NK-92 (cell line): ENCODE results near the gene AP1S3.
"Not testable (repeated sequence)": the region's sequence is repeated elsewhere in the genome, so short reads cannot be mapped to it uniquely, and the experiment has no call there.

ENCODE experiments used
- DNase-seq: peaks from one replicate; lab custom pipeline; 2025; ENCODE audit not compliant: unreplicated experiment; lab: John Stamatoyannopoulos, UW

AP1S3 gene

GRCh38 chr2:223854741-223855140 is 17.4 kb upstream of the AP1S3 start:
- DNase-seq, result no peak

- DNase-seq, result no peak
These were observed 16.0 kb upstream of the AP1S3 start for GRCh38 chr2:223853425-223853837.

DNA sequence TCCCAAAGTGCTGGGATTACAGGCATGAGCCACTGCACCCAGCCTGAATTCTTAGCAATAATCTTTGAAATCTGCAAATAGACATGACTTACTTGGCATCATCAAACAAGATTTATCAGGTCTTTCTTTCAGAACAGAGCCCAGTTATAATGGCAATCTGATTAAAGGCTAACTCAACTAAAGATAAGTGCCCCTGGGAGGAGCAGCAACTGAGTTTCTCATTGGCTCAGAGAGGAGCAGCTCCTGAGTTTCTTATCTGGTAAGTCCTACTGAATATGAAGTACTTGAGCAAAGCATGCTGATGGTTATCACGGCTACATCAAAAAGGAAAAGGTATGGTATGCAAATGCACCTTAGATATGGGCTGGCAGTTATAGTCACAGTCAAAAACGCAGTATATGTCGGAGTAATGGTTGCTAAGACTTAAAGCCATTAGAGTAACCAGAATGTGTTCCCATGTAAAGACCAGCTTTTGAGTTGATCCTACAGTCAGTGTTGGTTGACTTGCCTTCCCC is 15.0 kb upstream of the AP1S3 start:
- DNase-seq, result no peak

DNA sequence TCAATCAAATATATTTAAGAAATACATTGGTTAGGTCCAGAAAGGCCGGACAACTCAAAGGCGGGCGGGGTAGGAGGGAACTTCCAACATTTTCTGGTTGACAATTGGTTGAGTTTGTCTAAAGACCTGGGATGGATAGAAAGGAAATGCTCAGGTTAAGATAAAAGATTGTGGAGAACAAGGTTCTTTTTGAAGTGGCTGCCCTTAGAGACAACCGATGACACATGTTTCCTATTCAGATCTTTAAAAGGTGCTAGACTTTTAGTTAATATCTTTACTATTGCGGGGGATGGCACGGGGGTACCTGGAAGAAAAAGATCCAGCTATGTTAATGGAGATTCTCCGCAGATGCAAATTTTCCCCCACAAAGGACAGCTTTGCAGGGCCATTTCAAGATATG is 10.0 kb upstream of the AP1S3 start:
- DNase-seq, result no peak

DNA sequence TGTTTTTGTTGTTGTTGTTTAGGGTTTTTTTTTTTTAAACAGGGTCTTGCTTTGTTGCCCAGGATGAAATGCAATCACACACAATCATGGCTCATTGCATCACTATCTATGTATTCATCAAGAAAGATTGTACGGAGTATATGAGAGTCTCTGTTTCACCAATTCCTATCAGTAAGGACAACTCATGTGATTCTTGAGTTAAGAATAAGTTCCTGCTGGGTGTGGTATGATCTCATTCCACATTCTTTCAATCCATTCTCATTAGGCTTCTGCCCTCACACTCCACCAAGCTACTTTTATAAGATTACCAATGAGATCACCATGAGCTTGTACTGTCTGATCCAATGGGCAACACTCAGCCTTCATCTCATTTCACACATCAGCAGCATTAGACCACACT is 9.1 kb upstream of the AP1S3 start:
- no peak for DNase-seq

DNA sequence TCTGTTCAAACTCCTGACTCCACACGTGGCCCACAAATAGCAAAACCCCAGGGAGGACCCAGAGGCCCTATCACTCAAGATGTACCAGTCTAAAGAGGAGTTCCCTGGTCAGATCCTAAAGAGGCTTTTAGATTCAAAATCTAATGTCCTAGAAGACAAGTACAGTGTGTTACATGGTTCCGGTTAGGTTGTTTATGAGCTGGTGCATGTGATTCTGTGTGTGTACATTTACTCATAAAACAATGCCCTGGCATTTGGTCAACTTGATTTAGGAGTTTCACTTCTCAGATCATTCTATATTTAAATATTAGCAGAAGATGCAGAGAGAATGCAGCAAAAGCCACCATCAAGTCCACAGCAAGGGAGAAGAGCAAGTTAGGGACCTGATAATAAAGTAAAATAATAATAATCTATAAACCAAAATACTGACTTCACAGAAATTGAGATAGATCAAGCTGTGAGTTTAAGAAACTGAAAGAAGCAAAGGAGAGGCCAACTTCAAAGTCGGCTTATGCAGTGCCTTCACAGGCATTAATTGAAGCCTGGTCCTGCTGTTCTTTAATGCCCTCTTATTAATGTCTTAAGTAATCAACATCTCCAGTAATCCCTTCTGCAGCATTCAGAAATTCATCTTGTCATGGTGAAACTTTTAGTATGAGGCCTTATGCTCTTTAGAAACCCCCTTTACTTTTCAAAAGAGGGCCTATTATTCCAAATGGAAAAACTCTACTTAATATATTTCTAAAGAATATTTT is 4.2 kb upstream of the AP1S3 start:
- DNase-seq, result no peak

GRCh38 chr2:223835701-223836532 is 1.5 kb downstream of the AP1S3 start:
- no peak for DNase-seq

GRCh38 chr2:223834431-223834830 is 3.0 kb downstream of the AP1S3 start:
- no peak for DNase-seq

DNA sequence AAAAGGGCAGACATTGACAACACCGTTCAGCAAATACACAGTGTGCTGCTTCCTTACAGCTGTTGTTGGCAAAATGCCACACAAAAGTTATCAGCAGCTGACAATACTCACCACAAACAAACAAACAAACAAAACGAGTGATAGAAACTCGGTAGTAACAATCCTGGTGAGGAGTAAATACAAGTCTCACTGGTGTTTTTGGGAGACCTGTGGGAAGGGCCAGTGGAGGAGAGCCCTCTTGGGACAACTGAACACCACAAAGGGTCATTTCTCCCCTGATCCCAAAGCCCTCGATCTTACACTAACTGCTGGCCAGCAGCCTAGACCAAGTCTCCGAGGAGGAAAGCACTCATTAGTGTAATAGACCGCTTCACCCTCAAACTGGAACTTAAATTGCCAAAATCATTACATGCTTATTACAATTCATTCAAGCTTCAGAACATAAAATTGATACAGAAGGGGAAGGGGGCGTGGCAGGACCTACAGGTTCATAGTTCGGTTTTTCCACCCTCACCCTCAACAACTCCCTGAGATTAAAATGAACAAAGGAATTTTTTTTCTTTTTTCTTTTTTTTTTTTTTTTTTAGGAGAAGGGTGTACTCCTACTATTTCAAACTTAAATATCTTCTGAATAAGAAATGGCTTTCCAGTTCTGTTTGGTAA is 5.0 kb downstream of the AP1S3 start:
- no peak for DNase-seq

DNA sequence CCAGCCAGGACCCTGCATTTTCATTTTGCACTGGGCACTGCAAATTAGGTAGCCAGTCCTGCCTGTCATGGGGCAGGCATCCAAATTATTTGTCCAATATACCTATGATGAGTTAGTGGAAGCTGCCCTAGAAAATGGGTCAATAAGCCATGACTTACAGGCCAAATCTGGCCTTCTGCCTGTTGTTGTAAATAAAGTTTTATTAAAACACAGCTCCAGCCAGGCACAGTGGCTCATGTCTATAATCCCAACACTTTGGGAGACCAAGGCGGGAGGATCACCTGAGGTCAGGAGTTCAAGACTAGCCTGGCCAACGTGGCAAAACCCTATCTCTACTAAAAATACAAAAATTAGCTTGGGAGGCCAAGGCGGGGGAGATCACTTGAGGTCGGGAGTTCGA is 8.3 kb downstream of the AP1S3 start:
- no peak for DNase-seq

DNA sequence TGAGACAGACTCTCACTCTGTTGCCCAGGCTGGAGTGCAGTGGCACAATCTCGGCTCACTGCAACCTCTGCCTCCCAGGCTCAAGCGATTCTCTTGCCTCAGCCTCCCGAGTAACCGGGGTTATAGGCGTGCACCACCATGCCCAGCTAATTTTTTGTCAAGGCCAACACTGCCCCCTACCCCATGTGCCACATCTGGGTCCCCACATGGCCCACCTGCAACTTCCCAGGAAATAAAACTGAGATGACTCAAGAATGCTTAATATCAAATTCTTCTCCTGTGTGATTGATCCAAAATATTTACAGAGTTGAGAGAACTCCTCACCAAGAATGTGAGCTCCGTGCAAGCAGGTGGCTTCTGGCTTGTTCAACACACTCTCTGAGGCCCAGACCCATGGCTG is 9.1 kb downstream of the AP1S3 start:
- no peak for DNase-seq

- no peak for DNase-seq
These were observed 10.4 kb downstream of the AP1S3 start for GRCh38 chr2:223826995-223827394.

- no peak for DNase-seq
These were observed 13.1 kb downstream of the AP1S3 start for GRCh38 chr2:223824301-223824700.

- no peak for DNase-seq
These were observed 14.6 kb downstream of the AP1S3 start for GRCh38 chr2:223822818-223823217.

GRCh38 chr2:223820549-223820948 is 16.8 kb downstream of the AP1S3 start:
- DNase-seq, result no peak

- no peak for DNase-seq
These were observed 17.5 kb downstream of the AP1S3 start for GRCh38 chr2:223819891-223820290.

GRCh38 chr2:223815884-223816570 is 21.4 kb downstream of the AP1S3 start:
- no peak for DNase-seq

DNA sequence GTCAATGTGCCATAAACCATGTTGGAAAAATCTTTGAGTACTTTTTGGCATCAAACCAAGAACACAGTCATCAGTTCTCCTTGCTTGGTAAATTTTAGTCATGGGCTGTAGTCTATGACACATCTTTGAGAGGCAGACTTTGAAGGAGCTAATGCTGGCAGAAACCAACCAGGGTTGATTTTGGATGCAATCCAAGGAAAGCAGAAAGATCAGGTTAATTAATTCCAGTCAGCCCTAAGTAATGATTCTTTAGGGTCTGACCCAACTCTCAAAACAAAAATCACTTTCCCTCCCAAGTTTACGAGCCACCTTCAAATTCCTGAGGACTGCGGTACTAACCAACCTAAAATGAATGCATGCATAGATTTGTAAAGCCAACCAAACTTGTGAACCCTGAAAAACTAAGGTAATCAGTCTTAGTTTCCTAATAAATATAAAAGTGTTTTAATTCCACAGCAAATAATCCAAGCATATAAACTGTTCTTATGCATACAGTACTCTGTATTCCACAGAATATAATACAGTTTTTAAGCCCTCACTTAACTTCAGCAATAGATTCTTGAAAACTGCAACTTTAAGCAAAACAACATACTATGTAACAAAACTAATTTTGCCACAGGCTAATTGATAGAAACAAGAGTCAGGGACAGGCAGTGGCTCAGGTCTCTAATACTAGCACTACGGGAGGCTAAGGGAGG is 22.0 kb downstream of the AP1S3 start:
- no peak for DNase-seq

DNA sequence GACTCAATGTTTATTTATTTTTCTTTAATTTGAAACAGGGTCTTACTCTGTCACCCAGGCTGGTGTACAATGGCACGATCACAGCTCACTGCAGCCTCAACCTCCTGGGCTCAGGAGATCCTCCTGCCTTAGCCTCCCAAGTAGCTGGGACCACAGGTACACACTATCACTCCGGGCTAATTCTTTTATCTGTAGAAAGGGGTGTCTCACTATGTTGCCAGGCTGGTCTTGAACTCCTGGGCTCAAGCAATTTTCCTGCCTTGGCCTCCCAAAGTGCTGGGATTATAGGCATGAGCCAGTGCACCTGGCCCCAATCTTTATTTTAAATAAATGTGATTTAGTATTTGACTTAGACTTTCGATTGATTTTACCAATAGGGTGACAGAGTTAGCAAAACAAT is 22.6 kb downstream of the AP1S3 start:
- not testable (repeated sequence) for DNase-seq

DNA sequence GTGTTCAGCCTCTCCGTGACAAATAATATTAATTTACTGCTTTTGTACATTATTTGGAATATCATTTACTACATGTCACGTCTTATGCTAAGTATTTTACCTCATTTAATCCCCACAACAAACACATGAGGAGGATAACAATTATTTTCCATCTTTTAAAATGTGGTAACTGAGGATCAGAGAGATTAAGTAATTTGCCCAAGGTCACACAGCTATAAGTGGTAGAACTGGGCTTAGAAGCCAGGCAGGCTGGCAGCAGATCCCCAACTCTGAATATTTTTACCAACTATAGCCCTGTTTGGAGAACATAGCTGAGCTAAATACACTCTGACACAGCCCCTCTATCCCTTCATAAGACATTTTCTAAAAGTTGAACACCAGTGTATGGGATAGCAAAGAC is 24.1 kb downstream of the AP1S3 start:
- no peak for DNase-seq
